GF-D8 (cell line): ENCODE results near the gene BICDL1.
"Not testable (repeated sequence)": the region's sequence is repeated elsewhere in the genome, so short reads cannot be mapped to it uniquely, and the experiment has no call there.

Experiments used
- DNase-seq: peaks from one replicate; lab custom pipeline; 2025; lab: John Stamatoyannopoulos, UW

The BICDL1 gene

DNA sequence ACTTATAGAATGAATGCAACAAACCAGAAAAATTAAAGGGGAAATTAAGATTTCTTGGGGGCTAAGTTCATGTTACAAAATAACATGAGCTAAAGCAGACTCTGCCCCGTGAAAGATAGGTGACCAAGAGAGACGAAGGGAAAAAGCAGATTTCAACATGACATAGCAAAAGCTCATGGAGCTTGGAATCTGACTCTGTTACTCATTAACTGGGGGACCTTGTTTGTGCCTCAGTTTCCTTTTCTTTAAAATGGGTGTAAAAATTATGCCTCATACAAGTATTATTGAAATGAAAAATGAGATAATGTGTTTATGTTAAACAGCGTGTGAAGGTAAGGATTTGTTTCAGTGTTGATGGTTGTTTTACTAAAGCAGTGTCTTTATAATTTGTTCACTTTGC lies 11.5 kb downstream of the BICDL1 start:
- DNase-seq, result no peak

DNA sequence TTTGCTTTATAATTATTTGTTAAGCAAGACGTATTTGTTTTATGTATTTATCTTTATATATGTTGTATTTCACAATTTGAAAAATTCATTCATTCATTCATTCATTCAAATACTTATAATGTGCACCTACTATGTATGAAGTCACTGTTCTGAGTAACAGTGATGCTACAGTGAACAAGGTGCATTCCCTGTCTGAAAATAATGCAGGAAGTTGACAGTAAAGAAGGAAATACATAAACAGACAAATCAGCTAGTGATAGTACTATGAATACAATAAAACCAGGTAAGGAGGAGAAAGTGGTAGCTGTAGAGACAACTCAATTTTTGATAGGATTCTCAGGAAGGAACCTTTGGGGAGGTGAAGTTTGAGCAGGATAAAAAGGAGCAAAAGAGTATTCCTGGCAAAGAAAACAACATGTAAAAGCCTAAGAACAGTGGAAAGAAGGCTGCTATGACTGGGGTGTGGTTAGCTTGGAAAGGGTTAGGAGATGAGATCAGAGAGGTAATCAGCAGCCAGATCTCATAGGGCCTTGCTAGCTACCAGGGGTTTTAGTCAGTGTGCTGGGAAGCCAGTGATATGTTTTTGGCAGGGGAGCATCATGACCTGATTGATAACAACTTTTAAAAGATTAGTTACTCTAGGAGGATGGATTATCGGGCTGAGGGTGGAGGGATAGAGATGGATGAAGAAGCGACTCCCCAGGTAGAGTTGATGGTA lies 17.4 kb downstream of the BICDL1 start:
- no peak for DNase-seq

GRCh38 chr12:120007272-120007671 lies 18.2 kb downstream of the BICDL1 start:
- DNase-seq, result no peak

- no peak for DNase-seq
Observed at GRCh38 chr12:120010661-120011230, 21.7 kb downstream of the BICDL1 start.

DNA sequence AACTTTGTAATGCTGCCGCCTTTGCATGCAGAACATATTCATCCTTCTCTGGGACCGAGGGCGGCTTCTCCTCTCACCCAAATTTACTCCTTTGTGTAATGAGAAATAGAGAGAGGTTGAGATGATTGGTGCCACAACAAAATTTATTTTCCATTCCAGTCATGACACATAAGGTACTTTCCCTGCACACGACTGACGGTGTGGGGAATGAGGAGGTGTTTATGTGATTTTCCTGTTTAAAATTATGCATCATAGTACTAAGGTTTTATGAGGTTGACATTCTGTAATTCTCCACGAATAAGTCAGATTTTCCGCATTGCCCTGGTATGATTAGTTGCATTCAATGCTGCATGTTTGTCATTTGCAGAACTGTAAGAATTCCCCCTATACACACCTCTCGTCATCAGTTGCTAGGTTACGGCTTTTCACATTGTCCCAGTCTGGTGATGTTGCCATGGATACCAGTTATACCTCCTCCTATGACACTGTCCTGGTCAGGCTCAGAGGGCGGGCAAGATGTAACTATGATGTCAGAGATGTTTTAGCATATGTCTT lies 23.1 kb downstream of the BICDL1 start:
- no peak for DNase-seq

GRCh38 chr12:120013659-120014380 lies 24.8 kb downstream of the BICDL1 start:
- no peak for DNase-seq

GRCh38 chr12:120014381-120014735 lies 25.3 kb downstream of the BICDL1 start:
- not testable (repeated sequence) for DNase-seq

DNA sequence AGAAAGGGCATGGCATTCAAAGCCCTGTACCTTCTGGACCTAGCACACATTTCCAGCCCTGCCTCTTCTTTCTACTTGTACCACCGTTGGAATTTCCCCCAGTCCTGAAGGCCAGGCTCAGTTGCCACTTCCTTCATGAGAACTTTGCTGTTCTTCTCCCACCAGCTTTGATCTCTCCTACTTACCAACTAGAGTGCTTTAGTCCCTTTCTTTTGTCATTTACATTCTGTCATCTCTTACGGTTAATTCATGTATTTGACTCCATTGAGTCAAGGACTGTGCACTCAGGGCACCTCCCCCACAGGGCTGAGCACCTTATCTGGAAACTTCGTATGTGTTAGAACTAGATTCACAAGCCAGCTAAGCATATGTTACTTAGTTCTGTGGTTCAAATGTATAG lies 26.3 kb downstream of the BICDL1 start:
- DNase-seq, result no peak

DNA sequence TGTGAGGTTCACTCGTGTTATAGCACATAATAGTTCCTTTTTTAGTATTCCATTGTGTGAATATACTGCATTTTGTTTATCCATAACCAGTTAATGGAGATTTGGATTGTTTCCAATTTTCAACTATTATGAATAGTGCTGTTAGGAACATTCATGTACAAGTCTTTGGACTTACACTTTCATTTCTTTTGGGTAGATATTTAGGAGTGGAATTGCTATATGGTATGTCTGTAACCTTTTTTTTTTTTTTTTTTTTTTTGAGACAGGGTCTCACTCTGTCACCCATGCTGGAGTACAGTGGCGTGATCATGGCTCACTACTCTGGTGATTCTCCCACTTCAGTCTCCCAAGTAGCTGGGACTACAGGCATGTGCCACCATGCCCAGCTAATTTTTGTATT lies 27.2 kb downstream of the BICDL1 start:
- DNase-seq, result not testable (repeated sequence)

GRCh38 chr12:120019197-120019596 lies 30.2 kb downstream of the BICDL1 start:
- no peak for DNase-seq

DNA sequence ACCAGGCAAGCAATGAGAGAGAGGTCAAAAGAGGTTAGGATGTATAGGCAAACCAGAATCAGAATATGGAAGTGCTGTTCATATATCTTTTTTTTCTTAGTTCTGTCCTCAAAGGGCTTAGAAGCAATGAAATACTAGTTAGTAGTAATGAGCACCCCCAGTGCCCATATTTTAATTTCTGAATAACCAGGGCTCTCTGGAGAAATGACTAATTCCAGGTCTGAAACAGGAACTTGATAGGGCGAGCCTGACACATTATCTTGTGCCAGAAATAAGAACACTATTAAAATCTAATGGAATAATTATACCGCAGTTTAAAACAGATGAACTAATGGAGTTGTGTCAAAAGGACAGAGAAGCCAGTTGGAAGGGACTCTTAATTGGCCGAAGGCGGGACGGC lies 30.9 kb downstream of the BICDL1 start:
- DNase-seq, result no peak

DNA sequence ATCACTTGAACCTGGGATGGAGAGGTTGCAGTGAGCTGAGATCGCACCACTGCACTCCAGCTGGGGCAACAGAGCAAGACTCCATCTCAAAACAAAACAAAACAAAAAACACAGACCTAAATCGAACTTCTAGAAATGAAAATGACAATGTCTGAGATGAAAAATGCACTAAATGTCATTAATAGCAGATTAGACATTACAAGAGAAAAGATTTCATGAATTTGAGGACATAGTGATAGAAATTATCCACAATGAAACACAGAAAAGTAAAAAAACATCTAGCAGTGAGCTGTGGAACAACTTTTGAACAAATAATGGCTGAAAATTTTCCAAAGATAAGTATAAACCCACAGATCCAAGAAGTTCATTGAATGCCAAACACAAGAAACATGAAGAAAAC lies 35.2 kb downstream of the BICDL1 start:
- DNase-seq, result no peak

DNA sequence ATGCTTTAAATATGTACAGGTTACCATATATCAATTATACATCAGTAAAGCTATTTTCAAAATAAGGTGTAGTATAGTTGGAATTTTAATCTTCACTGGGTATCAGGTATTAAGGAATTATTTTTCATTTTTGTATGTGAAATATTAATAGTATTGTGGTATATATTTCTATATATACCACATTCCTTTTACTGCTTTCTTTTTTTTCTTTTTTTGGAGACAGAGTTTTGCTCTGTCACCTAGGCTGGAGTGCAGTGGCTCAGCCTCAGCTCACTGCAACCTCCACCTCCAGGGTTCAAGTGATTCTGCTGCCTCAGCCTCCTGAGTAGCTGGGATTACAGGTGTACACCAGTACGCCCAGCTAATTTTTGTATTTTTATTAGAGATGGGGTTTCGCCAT lies 36.6 kb downstream of the BICDL1 start:
- no peak for DNase-seq

GRCh38 chr12:120032242-120032641 lies 43.2 kb downstream of the BICDL1 start:
- DNase-seq, result no peak

DNA sequence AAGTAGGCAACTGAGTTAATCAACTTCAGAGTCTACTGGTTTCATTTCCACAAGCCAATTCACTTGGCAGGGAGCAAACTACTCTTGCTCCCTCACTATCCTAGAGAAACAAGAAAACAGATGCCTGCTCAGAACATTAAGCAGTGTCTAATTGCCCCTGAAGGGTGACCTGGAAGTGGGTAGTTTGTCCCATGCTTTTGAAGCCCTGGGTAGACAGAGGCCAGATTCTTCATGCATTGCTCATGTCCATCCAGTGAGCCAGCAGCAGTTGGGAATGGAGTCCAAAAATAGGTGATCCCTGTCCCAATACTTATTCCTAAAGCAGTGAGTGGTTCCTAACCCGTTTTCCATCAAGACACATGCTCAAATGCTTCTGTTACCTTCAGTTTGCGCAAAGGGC lies 48.8 kb downstream of the BICDL1 start:
- no peak for DNase-seq

DNA sequence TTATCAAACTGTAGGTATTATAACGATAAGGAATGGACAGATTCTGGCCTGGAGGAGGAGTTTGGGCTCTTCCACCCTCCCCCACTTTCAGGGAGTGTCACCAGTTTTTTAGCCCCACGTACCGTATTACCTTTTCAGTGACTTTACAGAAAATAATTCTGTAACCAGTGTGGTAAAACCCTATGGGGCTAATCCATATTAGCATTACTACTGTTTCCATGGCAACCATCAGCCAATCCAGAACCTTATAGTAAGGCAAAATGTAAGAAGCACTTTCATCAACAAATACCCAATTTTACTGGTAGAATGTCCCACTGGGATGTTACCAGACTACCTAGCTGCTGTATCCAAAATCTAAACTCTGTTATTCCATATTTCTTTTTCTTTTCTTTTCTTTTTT lies 50.7 kb downstream of the BICDL1 start:
- no peak for DNase-seq

- DNase-seq, result no peak
Observed at GRCh38 chr12:120041386-120042231, 52.6 kb downstream of the BICDL1 start.

DNA sequence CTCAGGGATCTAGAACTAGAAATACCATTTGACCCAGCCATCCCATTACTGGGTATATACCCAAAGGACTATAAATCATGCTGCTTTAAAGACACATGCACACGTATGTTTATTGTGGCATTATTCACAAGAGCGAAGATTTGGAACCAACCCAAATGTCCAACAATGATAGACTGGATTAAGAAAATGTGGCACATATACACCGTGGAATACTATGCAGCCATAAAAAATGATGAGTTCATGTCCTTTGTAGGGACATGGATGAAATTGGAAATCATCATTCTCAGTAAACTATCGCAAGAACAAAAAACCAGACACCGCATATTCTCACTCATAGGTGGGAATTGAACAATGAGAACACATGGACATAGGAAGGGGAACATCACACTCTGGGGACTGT lies 56.3 kb downstream of the BICDL1 start:
- not testable (repeated sequence) for DNase-seq

GRCh38 chr12:120047072-120047471 lies 58.0 kb downstream of the BICDL1 start:
- no peak for DNase-seq

- no peak for DNase-seq
Observed at GRCh38 chr12:120048263-120048662, 59.2 kb downstream of the BICDL1 start.

- no peak for DNase-seq
Observed at GRCh38 chr12:120049426-120049825, 60.4 kb downstream of the BICDL1 start.

DNA sequence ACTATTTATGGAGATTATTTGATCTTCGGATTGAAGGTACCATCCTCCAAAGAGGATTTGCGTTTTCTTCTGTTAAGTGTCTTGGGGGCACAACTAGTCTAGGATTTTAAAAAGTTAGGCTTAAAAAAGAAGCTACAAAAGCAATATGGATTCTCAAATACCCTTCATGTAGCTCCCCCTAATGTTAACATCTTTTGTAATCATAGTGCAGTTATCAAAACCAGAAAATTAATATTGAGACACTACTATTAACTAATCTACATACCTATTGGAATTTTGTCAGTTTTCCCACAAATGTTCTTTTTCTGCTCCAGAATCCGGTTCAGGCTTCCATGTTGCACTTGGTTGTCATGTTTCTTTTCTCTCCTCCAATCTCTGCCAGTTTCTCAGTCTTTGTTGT lies 62.5 kb downstream of the BICDL1 start:
- no peak for DNase-seq
